Body of pancreas (tissue), 4 donors: ENCODE measurements around the gene ARL10. TPM values are rescaled to one million over a fixed set of nuclear protein-coding genes. Genes with fewer than 3 reads are reported as not detected.

ENCODE experiments used
- ATAC-seq: fragments of 150-250 bp; one replicate; pipeline ENCODE4 v1.9.1; 2016
- DNase-seq, 4 donors: peaks; one replicate each; pipeline ENCODE4 v3.0.0-alpha.2; 2019
- H3K27ac ChIP-seq, 4 donors: fragments of 200-600 bp; sonication (generic); 1 replicate in 3 of 4; 2 replicates in 1 of 4; pipeline versions ENCODE4 v1.5.1 to v1.6.1; 2016 to 2019; ENCODE audit warnings: mild to moderate bottlenecking in 1 of 4, mixed read lengths in 1 of 4, moderate library complexity in 1 of 4
- H3K27me3 ChIP-seq, 2 donors: fragments of 200-600 bp; sonication (generic); one replicate each; pipeline ENCODE4 v1.6.0; 2016; ENCODE audit warnings: mild to moderate bottlenecking in 1 of 2
- H3K36me3 ChIP-seq, 2 donors: fragments of 200-600 bp; sonication (generic); replicated peaks in 1 of 2; 2 replicates each; pipeline ENCODE4 v1.5.1; 2016; ENCODE audit warnings: low read depth in 2 of 2; ENCODE audit not compliant: insufficient read depth in 1 of 2
- H3K4me1 ChIP-seq: fragments of 200-600 bp; sonication (generic); one replicate; pipeline ENCODE4 v1.6.0; 2016
- H3K4me3 ChIP-seq, 2 donors: fragments of 200-600 bp; sonication (generic); 1 replicate in 1 of 2; 2 replicates in 1 of 2; pipeline ENCODE4 v1.5.1; 2016 to 2019
- H3K9me3 ChIP-seq, 3 donors: fragments of 200-600 bp; sonication (generic); 1 replicate in 2 of 3; 2 replicates in 1 of 3; pipeline ENCODE4 v1.5.1; 2016
- POLR2A ChIP-seq, 3 donors: fragments of 450-650 bp; IDR thresholded peaks; one replicate each; pipeline ENCODE4 v1.6.1; 2016; ENCODE audit warnings: antibody characterized with exemption in 3 of 3, mild to moderate bottlenecking in 2 of 3
- WGBS, 2 donors: methylation state at CpG; one replicate each; pipeline ENCODE4 v1.1.5; 2017; 5-methylcytosine and 5-hydroxymethylcytosine counted together
- intact Hi-C: fragments of 100-400 bp; cut with DNase I; formaldehyde crosslinking; loops from one replicate; pipeline ENCODE4 v1.15.1; 2023
- total RNA-seq, 2 donors: library from RNA; depleted of rRNA; stranded (reverse); fragments of >200 nt; gene quantifications; one replicate each; pipeline ENCODE4 v1.1.0, GENCODE V29; 2016
- TF ChIP-seq, protein P1 (sequence below), 7 experiments: fragments of 450-650 bp in 4 of 7; fragments of 200-600 bp in 3 of 7; sonication (generic) in 3 of 7; IDR thresholded peaks; one replicate each; pipeline ENCODE4 v1.5.1; 2016 to 2019; ENCODE audit warnings: antibody characterized with exemption in 7 of 7

Gene ARL10
- total RNA-seq, 2 donors from 2014 or later, result 2.9 to 3.3 TPM

DNA sequence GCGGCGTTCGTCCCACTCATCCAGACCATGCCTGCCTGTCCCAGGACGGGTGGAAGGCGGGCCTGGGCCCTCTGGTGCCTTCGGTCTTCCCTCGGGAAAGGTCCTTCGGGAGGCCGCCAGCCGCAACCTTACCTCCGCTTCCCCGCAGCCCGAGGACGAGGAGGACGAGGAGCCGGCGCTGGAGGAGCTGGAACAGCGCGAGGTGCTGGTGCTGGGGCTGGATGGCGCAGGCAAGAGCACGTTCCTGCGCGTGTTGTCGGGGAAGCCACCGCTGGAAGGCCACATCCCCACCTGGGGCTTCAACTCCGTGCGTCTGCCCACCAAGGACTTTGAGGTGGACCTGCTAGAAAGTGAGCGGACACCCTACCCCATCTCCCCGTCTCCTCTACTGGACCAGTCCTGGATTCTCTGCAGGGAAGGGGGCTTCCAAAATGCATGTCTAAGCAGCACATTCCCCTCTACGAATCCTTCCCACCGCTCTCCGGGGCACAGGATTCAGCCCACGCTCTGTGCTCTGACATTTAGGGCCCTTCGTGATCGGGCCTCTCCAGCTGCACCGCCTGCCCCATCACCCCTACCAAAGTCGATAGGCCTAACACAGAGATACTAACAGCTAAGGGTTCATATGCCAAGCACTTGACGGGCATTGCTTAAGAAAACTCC, 1.1 kb downstream of the ARL10 start:
- DNase-seq, result no peak

DNA sequence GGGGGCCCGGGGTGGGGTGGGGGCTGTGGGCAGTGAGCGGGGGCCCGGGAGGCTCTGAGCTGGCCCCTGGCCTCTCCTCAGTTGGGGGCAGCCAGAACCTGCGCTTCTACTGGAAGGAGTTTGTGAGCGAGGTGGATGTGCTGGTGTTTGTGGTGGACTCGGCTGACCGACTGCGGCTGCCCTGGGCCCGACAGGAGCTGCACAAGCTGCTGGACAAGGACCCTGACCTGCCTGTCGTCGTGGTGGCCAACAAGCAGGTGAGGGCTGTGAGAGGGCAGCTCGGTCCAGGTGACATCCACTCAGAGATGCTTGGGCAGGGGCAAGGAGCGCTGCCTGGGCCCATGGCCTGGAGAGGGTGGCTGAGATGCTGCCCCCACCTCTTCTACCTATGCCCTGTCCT, 3.4 kb downstream of the ARL10 start:
- 88 to 89% methylated on average over 9 to 13 of the region's 13 CpGs for WGBS, 2 donors
- Histone ChIP-seq H3K27ac (no peak overlapping the region), H3K4me1 (peaks cover 13% of the 10 kb centered on the region), H3K27me3 (no peaks in the 10 kb centered on the region), H3K4me3 (no peak overlapping the region), H3K36me3 (no peaks in the 10 kb centered on the region), H3K9me3 (no peaks in the 10 kb centered on the region)
- no peak for TF ChIP-seq POLR2A (IDR thresholded peaks at IDR 0.05)
- TF ChIP-seq, protein P1, sequence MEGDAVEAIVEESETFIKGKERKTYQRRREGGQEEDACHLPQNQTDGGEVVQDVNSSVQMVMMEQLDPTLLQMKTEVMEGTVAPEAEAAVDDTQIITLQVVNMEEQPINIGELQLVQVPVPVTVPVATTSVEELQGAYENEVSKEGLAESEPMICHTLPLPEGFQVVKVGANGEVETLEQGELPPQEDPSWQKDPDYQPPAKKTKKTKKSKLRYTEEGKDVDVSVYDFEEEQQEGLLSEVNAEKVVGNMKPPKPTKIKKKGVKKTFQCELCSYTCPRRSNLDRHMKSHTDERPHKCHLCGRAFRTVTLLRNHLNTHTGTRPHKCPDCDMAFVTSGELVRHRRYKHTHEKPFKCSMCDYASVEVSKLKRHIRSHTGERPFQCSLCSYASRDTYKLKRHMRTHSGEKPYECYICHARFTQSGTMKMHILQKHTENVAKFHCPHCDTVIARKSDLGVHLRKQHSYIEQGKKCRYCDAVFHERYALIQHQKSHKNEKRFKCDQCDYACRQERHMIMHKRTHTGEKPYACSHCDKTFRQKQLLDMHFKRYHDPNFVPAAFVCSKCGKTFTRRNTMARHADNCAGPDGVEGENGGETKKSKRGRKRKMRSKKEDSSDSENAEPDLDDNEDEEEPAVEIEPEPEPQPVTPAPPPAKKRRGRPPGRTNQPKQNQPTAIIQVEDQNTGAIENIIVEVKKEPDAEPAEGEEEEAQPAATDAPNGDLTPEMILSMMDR (IDR thresholded peaks at IDR 0.05), result no peak
- ATAC-seq (no peak), DNase-seq (no peak)
- intact Hi-C loops, result no loop called here

More for the DNA sequence above, 1.1 kb downstream of the ARL10 start:
- no peaks in the 10 kb centered on the region for H3K36me3 ChIP-seq
- intact Hi-C loops, result no loop called here
- no peak for ATAC-seq
- no peaks in the 10 kb centered on the region for H3K27me3 ChIP-seq
- WGBS, 2 donors, result 75 to 97% methylated on average over 12 to 38 of the region's 38 CpGs
- no peak overlapping the region for H3K4me3 ChIP-seq
- peaks cover 17% of the 10 kb centered on the region for H3K4me1 ChIP-seq
- no peak overlapping the region for H3K27ac ChIP-seq
- TF ChIP-seq POLR2A (IDR thresholded peaks at IDR 0.05), result no peak
- TF ChIP-seq, protein P1 (IDR thresholded peaks at IDR 0.05), result no peak
- no peaks in the 10 kb centered on the region for H3K9me3 ChIP-seq

DNA sequence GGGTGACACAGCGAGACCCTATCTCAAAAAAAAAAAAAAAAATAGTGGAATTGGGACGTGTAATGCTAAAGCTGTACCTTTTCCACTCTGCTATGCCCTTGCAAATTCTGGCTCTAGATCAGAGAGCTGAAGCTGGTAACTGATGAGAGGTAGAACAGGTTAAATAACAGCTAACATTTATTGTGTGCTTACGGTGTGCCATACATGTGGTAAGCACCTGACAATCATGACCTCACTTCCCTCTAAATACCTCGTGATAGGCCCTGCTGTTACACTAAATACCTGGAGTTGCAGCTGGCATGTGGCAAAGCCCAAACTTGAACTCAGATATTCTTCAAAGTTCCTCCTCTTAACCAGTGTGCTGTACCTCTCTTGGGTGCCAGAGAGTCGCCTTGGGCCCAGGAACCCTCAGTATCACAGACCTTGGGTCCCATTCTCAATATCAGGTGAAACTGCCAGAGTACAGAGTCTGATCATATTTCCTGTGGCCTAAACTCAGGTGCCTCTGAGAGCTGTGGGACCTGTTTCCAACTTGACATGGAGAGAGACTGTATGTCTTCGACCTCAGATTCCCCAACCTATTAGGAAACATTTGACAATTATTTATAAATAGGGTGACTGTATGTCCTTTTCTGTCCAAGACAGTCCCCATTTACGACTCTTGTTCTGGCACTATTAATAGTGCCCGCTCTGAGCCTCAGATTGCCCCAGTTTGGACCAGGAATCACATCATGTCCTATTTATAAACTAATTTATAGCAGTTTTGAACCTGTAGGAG, 4.8 kb downstream of the ARL10 start:
- intact Hi-C loops, result no loop called here
- H3K9me3 ChIP-seq, result no peaks in the 10 kb centered on the region
- ATAC-seq (no peak), DNase-seq (no peak)
- H3K27me3 ChIP-seq, result no peaks in the 10 kb centered on the region
- H3K4me3 ChIP-seq, result no peak overlapping the region
- 79 to 82% methylated on average over 8 of the region's 8 CpGs for WGBS, 2 donors
- no peaks in the 10 kb centered on the region for H3K36me3 ChIP-seq
- H3K4me1 ChIP-seq, result peaks cover 7% of the 10 kb centered on the region
- H3K27ac ChIP-seq, result no peak overlapping the region
- TF ChIP-seq, protein P1 (IDR thresholded peaks at IDR 0.05), result no peak
- no peak for TF ChIP-seq POLR2A (IDR thresholded peaks at IDR 0.05)

DNA sequence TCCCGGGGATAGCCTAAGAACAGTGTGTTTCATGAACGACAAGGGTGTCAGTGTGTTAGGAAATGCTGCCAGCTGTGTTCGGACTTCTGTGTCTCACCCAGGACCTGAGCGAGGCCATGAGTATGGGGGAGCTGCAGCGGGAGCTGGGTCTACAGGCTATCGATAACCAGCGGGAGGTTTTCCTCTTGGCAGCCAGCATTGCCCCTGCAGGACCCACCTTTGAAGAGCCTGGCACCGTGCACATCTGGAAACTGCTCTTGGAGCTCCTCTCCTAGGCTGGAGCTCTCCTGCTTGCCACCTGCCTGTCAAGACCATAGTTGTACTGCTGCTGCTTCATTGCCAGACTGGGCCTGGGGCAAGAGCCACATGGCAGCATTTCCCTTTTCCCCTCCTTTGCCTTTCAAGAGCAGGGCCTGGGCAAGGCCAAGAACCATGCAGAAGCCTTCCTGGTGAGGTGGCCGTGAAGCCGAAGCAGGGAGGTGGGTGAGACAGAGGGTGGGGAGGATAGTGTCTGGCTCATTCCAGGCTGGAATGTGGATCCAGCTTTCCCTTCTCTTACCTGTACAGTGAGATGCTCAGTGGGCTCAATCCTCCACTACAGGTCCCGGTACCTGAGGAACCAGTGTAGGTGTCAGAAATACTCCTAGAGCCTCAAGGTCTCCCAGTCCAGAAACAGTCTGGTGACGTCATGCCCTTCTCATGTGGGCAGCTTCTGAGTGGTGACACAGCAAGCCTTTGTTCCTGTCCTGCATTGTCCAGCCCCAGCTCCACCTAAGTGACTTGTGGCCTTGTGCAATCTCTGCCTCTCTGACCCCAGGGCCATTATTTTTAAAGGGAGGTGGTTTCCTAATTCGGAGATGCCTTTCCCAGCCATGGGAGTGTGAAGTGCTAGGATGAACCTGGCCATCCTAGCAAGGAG, 6.6 kb downstream of the ARL10 start:
- Histone ChIP-seq H3K4me1 (no peaks in the 10 kb centered on the region), H3K9me3 (no peaks in the 10 kb centered on the region), H3K4me3 (no peak overlapping the region), H3K36me3 (no peaks in the 10 kb centered on the region), H3K27ac (no peak overlapping the region), H3K27me3 (no peaks in the 10 kb centered on the region)
- 87 to 89% methylated on average over 7 to 13 of the region's 13 CpGs for WGBS, 2 donors
- ATAC-seq (peak; percentile 53), DNase-seq (peak in 2 of 4 donors; percentile 26 to 54)
- no peak for TF ChIP-seq POLR2A (IDR thresholded peaks at IDR 0.05)
- TF ChIP-seq, protein P1 (IDR thresholded peaks at IDR 0.05), result no peak
- intact Hi-C loops, result no loop called here
